NCI-H526 treated with DMSO at 0.1 percent for 48 hours (cell line): Measurements from ENCODE around the gene GNB4.

Experiments used
- DNase-seq: peaks from one replicate; lab custom pipeline; 2025; lab: John Stamatoyannopoulos, UW

The GNB4 gene

GRCh38 chr3:179436517-179436916 is 14.8 kb downstream of the GNB4 start:
- no peak for DNase-seq

- no peak for DNase-seq
These were observed 18.8 kb downstream of the GNB4 start for GRCh38 chr3:179432451-179432850.

DNA sequence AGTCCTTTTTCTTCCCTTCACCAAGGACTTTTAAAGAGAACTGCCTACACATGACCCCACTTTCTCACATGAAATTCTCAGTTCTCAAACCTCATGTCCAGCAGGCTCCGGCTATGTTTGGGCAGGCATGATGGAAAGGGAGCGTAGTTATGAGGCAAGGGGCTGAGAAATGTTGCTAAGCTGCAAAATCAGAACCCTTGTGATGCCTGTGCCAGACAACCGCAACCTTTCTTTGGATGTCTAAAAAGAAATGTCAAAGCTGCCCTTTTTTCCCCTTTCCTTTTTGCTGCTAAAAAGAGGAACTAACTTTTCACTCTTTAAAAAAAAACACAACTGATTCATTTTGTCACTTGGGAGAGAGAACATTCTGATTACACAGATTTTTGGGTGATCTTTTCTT is 19.2 kb downstream of the GNB4 start:
- DNase-seq: no peak

DNA sequence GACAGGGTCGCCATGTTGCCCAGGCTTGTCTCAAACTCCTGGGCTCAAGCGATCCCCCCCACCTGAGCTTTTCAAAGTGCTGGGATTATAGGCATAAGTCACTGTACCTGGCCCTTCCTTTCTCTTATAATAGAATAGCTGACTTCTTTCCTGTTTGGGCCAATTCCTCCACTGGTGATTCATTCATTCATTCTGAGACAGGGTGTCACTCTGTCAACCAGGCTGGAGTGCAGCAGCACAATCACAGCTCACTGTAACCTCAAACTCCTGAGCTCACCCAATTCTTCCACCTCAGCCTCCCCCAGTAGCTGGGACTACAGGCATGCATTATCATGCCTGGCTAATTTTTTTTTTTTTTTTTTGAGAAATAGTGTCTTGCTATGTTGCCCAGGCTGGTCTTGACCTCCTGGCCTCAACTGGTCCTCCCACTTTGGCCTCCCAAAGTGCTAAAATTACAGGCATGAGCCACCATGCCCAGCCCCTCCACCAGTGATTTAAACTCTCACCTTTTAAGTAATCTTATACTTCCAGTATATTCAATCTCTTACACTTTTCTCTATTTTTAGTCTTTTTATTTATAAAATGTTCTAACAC is 20.9 kb downstream of the GNB4 start:
- DNase-seq: no peak

DNA sequence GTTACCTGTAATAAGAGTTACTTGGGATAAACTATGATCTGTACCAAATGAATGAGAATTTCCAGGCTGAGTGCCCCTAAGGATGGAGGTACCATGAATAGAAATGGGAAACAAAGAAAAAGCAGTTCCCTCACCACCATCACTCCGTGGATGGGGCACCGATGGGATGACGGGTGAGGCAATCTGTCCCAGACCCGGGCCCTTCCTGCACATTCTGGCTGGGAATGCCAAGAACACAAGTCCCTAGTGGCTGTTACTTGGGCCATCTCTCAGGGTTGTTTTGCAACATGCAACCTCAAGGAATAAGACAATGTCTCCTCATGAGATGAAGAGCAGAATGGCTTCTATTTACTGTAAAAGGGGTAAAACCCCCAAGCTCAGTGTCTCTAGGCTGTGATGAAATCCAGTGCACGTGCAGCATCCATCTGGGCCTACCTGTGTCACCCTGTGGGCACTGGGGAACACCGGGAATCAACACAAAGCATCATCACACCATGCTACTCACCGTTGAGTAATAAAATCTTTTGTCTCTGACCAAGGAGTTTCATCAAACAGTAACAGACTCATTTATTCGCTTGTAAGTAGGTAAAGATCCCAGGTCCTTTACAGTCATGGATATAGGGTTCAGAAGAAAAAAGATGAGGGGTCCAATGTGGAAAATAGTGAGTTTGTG is 22.3 kb downstream of the GNB4 start:
- DNase-seq: no peak

- DNase-seq: no peak
These were observed 26.2 kb downstream of the GNB4 start for GRCh38 chr3:179425075-179425474.

GRCh38 chr3:179421500-179421899 is 29.8 kb downstream of the GNB4 start:
- DNase-seq: peak; percentile 4

GRCh38 chr3:179418610-179419009 is 32.7 kb downstream of the GNB4 start:
- peak; percentile 72 for DNase-seq

GRCh38 chr3:179416681-179417080 is 34.6 kb downstream of the GNB4 start:
- DNase-seq: no peak

- DNase-seq: no peak
These were observed 35.9 kb downstream of the GNB4 start for GRCh38 chr3:179415377-179415776.

DNA sequence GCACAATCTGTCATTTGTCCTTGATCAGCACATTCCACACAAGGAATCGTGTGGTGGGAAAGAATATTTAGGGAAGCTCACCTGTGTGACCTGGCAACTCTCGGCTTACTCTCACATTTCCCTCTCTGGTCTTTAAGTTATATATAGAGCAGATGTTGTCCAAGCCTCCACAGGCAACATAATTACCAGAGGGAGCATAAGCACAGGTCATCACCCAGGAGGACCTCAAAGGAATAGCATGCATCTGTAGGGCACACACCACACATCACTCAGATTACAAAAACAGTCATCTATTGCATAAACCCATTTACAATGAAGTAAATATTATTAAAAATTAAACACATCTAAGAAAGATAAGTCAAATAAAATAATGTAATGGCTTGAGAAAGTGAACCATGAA is 36.5 kb downstream of the GNB4 start:
- no peak for DNase-seq

DNA sequence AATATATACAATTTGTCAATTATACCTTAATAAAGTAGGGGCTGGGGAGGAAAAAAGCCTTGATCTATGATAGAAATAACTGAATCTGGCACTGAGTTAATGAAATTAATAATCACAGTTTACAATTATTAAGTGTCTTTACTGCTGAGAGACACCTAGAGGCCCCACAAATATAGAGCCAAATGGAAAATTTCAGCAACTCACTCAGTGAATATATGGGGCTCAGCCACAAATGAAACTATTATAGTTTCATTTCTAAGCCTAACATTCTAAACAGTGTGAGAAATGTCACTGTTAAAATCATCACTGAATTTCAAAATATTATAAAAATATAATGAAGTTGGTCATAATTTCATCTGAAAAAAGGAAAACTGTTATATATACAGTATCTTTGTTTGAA is 40.3 kb downstream of the GNB4 start:
- DNase-seq: no peak

- DNase-seq: no peak
These were observed 40.9 kb downstream of the GNB4 start for GRCh38 chr3:179410331-179410730.

DNA sequence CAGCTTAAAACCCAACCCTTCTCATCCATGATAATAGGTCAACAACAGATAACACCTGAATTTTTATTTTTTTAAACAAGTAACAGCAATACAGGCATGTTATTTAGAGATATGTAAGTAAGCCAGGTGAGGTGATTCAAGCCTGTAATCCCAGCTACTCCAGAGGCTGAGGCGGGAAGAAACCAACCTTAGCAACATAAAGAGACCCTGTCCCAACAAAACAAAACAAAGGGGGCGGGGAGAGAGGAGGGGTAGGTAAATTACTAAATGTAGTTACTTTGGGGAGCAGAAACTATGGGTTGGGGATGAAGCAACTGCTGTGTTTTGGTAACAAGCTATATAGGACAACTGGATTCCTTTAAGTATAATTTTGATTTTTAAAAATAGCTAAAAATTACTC is 47.0 kb downstream of the GNB4 start:
- no peak for DNase-seq

GRCh38 chr3:179402963-179403362 is 48.3 kb downstream of the GNB4 start:
- no peak for DNase-seq

GRCh38 chr3:179401561-179401960 is 49.7 kb downstream of the GNB4 start:
- no peak for DNase-seq

GRCh38 chr3:179398574-179399231 is 52.6 kb downstream of the GNB4 start:
- no peak for DNase-seq

GRCh38 chr3:179391906-179392305 is 59.4 kb downstream of the GNB4 start:
- DNase-seq: no peak

DNA sequence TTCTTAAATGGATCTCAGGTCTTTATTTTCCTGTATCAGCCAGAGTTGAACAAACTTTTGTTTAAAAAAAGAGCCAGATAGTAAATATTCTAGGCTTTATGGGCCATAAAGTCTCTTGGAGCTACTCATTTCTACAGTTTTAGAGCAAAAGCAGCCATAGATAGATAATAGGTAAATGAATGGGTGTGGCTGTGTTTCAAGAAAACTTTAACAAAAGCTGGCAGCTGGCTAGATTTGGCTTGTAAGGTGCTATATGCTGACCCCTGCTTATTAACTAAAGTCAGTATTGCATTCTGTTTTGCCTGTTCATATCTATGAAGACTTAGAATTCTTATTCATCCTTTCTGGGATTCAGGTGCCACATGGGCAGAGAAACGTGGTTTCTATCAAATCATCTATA is 74.8 kb downstream of the GNB4 start:
- no peak for DNase-seq

DNA sequence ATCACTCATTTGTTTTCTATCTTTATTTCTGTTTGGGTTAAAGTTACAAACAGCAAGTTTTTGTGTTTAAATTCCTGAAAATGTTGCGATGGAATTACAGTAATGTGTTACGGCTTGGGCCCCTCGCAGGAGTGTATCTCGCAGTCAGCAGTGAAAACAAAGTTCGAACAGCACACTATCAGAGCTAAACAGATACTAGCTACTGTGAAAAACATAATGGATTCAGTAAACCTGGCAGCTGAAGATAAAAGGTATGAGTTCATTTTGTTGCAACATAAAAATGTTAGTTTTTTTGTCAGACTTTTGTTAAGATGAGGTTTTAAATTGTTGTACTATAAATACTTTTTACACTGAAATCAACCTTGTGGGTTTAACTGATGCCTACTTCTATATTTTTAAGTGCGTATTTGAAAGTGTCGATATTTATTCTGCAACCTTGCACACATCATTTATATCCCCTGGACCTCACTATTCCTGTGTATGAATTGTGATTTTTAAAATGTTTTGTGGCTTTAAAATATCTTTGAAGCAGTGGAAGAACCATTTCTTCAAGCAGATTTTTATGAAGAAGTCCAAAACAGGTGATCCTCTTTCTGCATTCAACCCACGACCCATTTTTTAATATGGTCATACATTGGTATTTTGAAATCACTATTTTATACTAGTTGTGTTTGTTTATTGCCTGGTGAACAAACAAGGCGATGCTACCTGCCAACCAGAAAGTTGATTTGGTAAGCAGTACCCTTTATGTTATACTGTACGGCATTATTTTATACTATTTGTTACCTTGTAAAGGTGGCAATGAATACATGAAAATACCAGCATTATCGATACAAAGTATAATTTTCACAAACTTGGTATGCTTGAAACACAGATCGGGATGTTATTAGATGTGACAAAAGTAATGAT is 75.9 kb downstream of the GNB4 start:
- DNase-seq: no peak

DNA sequence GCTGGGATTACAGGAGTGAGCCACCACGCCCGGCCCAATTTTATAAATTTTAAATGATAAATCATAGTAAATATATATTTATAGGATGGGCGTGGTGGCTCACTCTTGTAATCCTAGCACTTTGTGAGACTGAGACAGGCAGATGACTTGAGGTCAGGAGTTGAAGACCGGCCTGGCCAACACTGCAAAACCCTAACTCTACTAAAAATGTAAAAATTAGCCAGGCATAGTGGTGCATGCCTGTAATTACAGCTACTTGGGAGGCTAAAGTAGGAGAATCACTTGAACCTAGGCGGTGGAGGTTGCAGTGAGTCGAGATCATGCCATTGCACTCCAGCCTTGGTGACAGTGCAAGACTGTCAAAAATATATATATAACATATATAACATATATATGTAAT is 77.3 kb downstream of the GNB4 start:
- no peak for DNase-seq

- DNase-seq: no peak
These were observed 81.6 kb downstream of the GNB4 start for GRCh38 chr3:179369621-179370020.

DNA sequence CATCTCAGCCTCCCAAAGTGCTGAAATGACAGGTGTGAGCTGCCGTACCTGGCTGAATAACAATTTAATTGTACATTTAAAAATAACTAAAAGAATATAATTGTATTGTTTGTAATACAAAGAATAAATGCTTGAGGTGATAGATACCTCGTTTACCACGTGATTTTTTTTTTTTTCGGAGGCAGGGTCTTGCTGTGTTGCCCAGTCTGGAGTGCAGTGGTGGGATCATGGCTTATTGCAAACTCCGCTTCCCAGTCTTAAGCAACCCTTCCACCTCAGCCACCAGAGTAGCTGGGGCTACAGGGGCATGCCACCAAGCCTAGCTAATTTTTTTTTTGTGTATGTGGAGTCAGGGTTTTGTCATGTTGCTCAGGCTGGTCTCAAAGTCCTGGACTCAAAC is 87.9 kb downstream of the GNB4 start:
- no peak for DNase-seq
